GM12874 (cell line): ENCODE results near the gene RYR1.

ENCODE experiments used
- CTCF ChIP-seq: IDR thresholded peaks from 2 replicates; pipeline ENCODE4 v1.5.1; 2011; ENCODE audit warnings: low read depth, mild to moderate bottlenecking, control low read depth, low read length, moderate library complexity; ENCODE audit not compliant: insufficient read depth

RYR1 gene

GRCh38 chr19:38433268-38433733, at the start of gene RYR1:
TSS of gene RYR1 (plus strand) at chr19:38433691. CDS start at chr19:38433830, 139 bp downstream.
- TF ChIP-seq CTCF, result no peak

DNA sequence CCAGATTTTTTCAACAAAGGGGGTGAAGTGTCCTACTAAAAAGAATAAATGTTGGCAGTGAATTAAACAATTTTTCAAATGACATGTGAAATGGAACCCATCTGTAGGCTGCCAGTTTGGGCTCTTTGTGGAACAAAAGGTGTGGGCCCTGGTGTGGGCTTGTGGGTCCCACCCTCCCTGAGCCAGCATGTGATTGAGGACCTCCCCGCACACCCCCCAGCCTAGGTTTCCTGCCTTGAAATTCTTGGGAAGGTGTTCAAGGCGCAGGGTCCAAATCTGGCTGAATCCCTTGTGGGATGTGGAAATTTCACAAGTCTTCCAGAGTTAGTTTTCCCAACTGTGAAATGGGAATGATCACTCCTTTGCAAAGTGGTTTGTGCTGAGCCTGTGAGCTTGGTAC, 49.7 kb upstream of the RYR1 start:
- TF ChIP-seq CTCF, result no peak

GRCh38 chr19:38384209-38385027, 49.1 kb upstream of the RYR1 start:
- TF ChIP-seq CTCF, result no peak

DNA sequence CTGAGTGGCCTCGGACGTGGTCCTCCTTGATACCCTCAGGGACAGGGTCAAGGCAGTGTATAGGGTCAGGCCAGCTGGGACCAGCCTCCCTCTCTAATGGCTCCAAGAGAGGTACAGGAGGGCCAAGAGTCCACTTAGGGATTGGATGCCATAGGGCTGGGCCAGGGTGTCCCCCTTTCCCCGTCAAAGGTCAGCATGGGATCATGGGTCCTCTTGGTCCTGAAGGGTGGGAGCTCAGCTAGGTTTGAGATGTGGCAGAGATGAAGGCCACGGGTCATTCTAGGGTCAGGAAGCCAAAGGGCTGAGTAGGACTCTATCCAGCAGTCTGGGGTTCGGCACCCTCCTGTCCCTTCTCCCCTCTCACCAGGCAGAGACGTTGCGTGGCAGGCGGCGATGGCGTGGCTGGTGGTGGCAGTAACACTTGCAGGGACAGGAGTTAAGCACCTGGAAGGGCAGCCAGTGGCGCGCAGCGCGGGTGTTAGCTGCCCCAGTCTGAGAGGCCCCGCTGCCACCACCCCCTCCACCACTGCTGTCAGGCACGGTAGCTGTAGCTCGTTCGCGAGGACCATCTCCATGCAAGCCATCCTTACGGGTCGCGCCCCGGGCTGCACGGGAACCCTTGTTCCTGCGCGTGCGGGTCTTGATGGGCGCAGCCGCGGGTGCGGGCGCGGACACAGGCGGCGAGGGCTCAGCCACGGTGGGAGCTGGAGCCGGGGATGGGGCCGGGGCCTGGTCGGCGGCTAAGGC, 48.3 kb upstream of the RYR1 start:
- TF ChIP-seq CTCF, result no peak

GRCh38 chr19:38385804-38386257, 47.7 kb upstream of the RYR1 start:
- TF ChIP-seq CTCF, result no peak

DNA sequence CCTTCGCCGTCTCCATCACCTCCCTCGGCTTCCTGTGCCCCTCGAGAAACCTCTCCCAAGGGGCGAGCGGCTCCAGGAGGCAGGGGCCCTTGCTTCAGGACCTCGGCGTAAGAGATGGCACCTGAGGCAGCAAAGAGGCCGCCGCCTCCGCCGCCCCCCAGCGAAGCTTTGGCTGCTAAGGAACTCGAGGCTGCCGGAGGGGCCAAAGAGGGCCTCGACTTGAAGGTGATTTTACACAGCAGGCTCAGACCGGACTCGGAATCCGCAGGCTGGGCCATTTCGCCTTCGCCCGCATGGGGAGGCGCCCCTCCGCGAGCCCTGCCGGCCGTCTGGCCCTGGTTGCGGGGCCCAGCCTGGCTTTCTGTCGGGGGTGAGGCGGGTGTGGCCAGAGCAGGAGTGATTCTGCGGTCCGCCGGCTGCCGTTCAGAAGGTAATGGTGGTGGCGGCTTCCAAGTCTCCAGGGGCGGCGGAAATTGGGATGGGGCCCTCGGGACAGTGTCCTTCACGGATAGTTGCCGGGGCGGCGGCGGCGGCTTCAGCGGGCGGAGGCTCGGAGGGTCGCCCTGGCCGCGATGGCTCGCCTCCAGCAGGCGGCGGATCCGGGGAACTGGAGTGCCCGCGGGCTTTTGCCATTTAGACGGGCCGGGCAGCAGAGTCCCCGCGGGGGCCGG, 47.1 kb upstream of the RYR1 start:
- no peak for TF ChIP-seq CTCF

DNA sequence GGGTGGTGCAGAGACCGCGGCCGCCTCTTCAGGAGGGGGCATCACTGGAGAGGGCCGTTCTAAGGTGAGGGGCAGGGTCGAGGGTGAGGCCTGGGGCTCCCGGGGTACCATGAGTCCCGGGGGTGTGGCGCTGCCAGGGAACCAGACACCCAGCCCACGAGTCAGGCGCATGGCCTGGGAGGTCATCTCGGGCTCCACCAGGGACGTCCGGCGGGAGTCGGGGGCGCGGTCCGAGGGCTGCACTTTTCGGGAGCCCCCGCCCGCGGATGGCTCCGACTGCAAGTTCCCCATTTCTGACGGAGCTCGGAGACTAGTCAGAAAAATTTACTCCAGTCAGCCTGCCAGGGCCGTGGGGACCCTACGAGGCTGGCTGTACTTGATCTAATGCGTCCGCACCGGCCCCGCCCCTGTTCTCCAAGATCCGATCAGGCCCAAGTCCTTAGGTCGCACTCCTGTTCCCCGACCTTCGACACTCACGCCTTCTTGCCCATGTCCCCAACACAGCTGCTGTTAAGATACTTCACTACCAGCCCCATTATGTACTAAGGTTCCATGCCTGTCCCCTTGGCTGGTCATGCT, 46.4 kb upstream of the RYR1 start:
- TF ChIP-seq CTCF, result no peak
